ENCODE results near the gene SPAG5. TPM values are rescaled to one million over a fixed set of nuclear protein-coding genes. Genes with fewer than 3 reads are reported as not detected.

SPAG5 gene
- polyA plus RNA-seq, 1 donor from 2014 or later: 19.9 TPM

- Histone ChIP-seq H3K27ac (ENCODE audit: low read length) (no peak overlapping the region), H3F3A (ENCODE audit: insufficient read depth, low read length, poor library complexity, severe bottlenecking) (no peaks in the 10 kb centered on the region), H2AFZ (ENCODE audit: low read depth, low read length) (no peak overlapping the region), H3K27me3 (ENCODE audit: insufficient read depth, low read depth, low read length) (no peaks in the 10 kb centered on the region), H3K36me3 (ENCODE audit: insufficient read depth, low read length) (no peaks in the 10 kb centered on the region), H3K4me2 (ENCODE audit: low read length) (no peak overlapping the region), H4K20me1 (ENCODE audit: insufficient read depth) (no peaks in the 10 kb centered on the region), H3K4me3 (ENCODE audit: low read length) (no peak overlapping the region), H3K9ac (ENCODE audit: low read length) (no peak overlapping the region), H3K79me2 (replicated peaks; ENCODE audit: insufficient read depth, low read length) (peaks cover 4% of the 10 kb centered on the region), H3K9me2 (ENCODE audit: insufficient read depth, low read length) (no peaks in the 10 kb centered on the region), H3K9me3 (ENCODE audit: low read length) (no peaks in the 10 kb centered on the region)
- TF ChIP-seq SMC3 (conservative IDR thresholded peaks at IDR 0.05; ENCODE audit: poor library complexity) (no peak), MXI1 (conservative IDR thresholded peaks at IDR 0.05; ENCODE audit: poor library complexity, severe bottlenecking) (no peak), TAF1 (IDR thresholded peaks at IDR 0.05; ENCODE audit: low read depth) (no peak), EP300 (conservative IDR thresholded peaks at IDR 0.05; ENCODE audit: poor library complexity, severe bottlenecking) (no peak), RAD21 (conservative IDR thresholded peaks at IDR 0.05) (no peak), POLR2AphosphoS5 (IDR thresholded peaks at IDR 0.05) (no peak), EZH2 (IDR thresholded peaks at IDR 0.05; ENCODE audit: borderline replicate concordance, insufficient read depth, low read length, poor library complexity, severe bottlenecking) (no peak)
- TF ChIP-seq, protein P1, sequence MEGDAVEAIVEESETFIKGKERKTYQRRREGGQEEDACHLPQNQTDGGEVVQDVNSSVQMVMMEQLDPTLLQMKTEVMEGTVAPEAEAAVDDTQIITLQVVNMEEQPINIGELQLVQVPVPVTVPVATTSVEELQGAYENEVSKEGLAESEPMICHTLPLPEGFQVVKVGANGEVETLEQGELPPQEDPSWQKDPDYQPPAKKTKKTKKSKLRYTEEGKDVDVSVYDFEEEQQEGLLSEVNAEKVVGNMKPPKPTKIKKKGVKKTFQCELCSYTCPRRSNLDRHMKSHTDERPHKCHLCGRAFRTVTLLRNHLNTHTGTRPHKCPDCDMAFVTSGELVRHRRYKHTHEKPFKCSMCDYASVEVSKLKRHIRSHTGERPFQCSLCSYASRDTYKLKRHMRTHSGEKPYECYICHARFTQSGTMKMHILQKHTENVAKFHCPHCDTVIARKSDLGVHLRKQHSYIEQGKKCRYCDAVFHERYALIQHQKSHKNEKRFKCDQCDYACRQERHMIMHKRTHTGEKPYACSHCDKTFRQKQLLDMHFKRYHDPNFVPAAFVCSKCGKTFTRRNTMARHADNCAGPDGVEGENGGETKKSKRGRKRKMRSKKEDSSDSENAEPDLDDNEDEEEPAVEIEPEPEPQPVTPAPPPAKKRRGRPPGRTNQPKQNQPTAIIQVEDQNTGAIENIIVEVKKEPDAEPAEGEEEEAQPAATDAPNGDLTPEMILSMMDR (IDR thresholded peaks at IDR 0.05; ENCODE audit: poor library complexity, severe bottlenecking): no peak
- TF ChIP-seq, protein P2, sequence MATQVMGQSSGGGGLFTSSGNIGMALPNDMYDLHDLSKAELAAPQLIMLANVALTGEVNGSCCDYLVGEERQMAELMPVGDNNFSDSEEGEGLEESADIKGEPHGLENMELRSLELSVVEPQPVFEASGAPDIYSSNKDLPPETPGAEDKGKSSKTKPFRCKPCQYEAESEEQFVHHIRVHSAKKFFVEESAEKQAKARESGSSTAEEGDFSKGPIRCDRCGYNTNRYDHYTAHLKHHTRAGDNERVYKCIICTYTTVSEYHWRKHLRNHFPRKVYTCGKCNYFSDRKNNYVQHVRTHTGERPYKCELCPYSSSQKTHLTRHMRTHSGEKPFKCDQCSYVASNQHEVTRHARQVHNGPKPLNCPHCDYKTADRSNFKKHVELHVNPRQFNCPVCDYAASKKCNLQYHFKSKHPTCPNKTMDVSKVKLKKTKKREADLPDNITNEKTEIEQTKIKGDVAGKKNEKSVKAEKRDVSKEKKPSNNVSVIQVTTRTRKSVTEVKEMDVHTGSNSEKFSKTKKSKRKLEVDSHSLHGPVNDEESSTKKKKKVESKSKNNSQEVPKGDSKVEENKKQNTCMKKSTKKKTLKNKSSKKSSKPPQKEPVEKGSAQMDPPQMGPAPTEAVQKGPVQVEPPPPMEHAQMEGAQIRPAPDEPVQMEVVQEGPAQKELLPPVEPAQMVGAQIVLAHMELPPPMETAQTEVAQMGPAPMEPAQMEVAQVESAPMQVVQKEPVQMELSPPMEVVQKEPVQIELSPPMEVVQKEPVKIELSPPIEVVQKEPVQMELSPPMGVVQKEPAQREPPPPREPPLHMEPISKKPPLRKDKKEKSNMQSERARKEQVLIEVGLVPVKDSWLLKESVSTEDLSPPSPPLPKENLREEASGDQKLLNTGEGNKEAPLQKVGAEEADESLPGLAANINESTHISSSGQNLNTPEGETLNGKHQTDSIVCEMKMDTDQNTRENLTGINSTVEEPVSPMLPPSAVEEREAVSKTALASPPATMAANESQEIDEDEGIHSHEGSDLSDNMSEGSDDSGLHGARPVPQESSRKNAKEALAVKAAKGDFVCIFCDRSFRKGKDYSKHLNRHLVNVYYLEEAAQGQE (IDR thresholded peaks at IDR 0.05; ENCODE audit: borderline replicate concordance): no peak
Measured at GRCh38 chr17:28575126-28575795, 23.6 kb downstream of the SPAG5 start.

DNA sequence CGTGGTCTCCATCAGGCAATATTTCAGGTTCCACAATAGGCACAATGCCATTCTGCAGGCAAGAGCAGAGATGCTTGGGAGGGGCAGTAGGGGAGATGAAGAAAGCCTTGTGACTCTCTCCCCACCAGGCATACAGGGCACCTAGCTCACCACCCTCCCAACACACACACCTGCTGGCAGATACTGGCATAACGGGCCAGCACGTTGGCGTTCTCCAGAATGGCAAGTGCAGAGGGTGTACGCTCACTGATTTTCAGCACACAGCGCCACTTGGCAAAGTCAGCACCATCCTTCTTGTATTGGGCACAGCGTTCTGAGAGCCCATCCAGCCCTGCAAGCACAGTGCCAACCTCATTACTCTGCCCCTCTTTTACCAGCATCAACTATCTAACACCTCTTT is 24.3 kb downstream of the SPAG5 start:
- Histone ChIP-seq H3K9ac (ENCODE audit: low read length) (no peak overlapping the region), H3K27ac (ENCODE audit: low read length) (no peak overlapping the region), H3K36me3 (ENCODE audit: insufficient read depth, low read length) (no peaks in the 10 kb centered on the region), H3K27me3 (ENCODE audit: insufficient read depth, low read depth, low read length) (no peaks in the 10 kb centered on the region), H3K4me3 (ENCODE audit: low read length) (no peak overlapping the region), H3K79me2 (replicated peaks; ENCODE audit: insufficient read depth, low read length) (peaks cover 11% of the 10 kb centered on the region), H3K9me3 (ENCODE audit: low read length) (no peaks in the 10 kb centered on the region), H3K9me2 (ENCODE audit: insufficient read depth, low read length) (no peaks in the 10 kb centered on the region), H3K4me2 (ENCODE audit: low read length) (no peak overlapping the region), H4K20me1 (ENCODE audit: insufficient read depth) (no peaks in the 10 kb centered on the region), H3F3A (ENCODE audit: insufficient read depth, low read length, poor library complexity, severe bottlenecking) (no peaks in the 10 kb centered on the region), H2AFZ (ENCODE audit: low read depth, low read length) (no peak overlapping the region)
- TF ChIP-seq MXI1 (conservative IDR thresholded peaks at IDR 0.05; ENCODE audit: poor library complexity, severe bottlenecking) (no peak), EZH2 (IDR thresholded peaks at IDR 0.05; ENCODE audit: borderline replicate concordance, insufficient read depth, low read length, poor library complexity, severe bottlenecking) (no peak), POLR2AphosphoS5 (IDR thresholded peaks at IDR 0.05) (no peak), EP300 (conservative IDR thresholded peaks at IDR 0.05; ENCODE audit: poor library complexity, severe bottlenecking) (no peak), TAF1 (IDR thresholded peaks at IDR 0.05; ENCODE audit: low read depth) (no peak), RAD21 (conservative IDR thresholded peaks at IDR 0.05) (no peak)
- TF ChIP-seq, protein P1 (IDR thresholded peaks at IDR 0.05; ENCODE audit: poor library complexity, severe bottlenecking): peak; percentile 14
